Suppressor macrophage treated with lipopolysaccharide for 4 hours (primary cell): Measurements from ENCODE around the gene RBP3.

Experiments used
- DNase-seq: peaks from one replicate; pipeline ENCODE4 v3.0.0-alpha.2; 2020

The RBP3 gene

GRCh38 chr10:47337310-47337709, 10.9 kb upstream of the RBP3 start:
- no peak for DNase-seq

- no peak for DNase-seq
Measured at GRCh38 chr10:47339186-47339735, 8.9 kb upstream of the RBP3 start.

GRCh38 chr10:47339759-47340607, 8.2 kb upstream of the RBP3 start:
- DNase-seq: peak; percentile 2

GRCh38 chr10:47340608-47341170, 7.5 kb upstream of the RBP3 start:
- DNase-seq: peak; percentile 69

GRCh38 chr10:47344996-47345870, 2.9 kb upstream of the RBP3 start:
- no peak for DNase-seq

GRCh38 chr10:47346581-47347302, 1.4 kb upstream of the RBP3 start:
- DNase-seq: no peak

- no peak for DNase-seq
Measured at GRCh38 chr10:47347303-47347675, 874 bp upstream of the RBP3 start.

GRCh38 chr10:47348661-47349470, 703 bp downstream of the RBP3 start:
- no peak for DNase-seq

- no peak for DNase-seq
Measured at GRCh38 chr10:47349516-47349915, 1.4 kb downstream of the RBP3 start.

GRCh38 chr10:47349941-47350371, 1.8 kb downstream of the RBP3 start:
- no peak for DNase-seq

- DNase-seq: no peak
Measured at GRCh38 chr10:47350671-47351640, 2.8 kb downstream of the RBP3 start.

- no peak for DNase-seq
Measured at GRCh38 chr10:47351899-47352815, 4.0 kb downstream of the RBP3 start.

- DNase-seq: no peak
Measured at GRCh38 chr10:47353351-47353750, 5.2 kb downstream of the RBP3 start.

- no peak for DNase-seq
Measured at GRCh38 chr10:47354165-47354564, 6.0 kb downstream of the RBP3 start.

- DNase-seq: no peak
Measured at GRCh38 chr10:47354900-47355299, 6.7 kb downstream of the RBP3 start.

GRCh38 chr10:47356708-47357107, 8.5 kb downstream of the RBP3 start:
- DNase-seq: no peak

GRCh38 chr10:47357131-47357582, 9.0 kb downstream of the RBP3 start:
- no peak for DNase-seq

- no peak for DNase-seq
Measured at GRCh38 chr10:47357911-47358310, 9.7 kb downstream of the RBP3 start.

GRCh38 chr10:47358457-47358856, 10.3 kb downstream of the RBP3 start:
- no peak for DNase-seq
